Gastrocnemius medialis (tissue), 4 donors: ENCODE results near the gene TEX264. TPM values are rescaled to one million over a fixed set of nuclear protein-coding genes. Genes with fewer than 3 reads are reported as not detected.

ENCODE experiments used
- ATAC-seq, 2 donors: fragments of 150-250 bp; one replicate each; pipeline ENCODE4 v1.9.1; 2016
- DNase-seq, 2 donors: peaks; one replicate each; pipeline ENCODE4 v3.0.0-alpha.2; 2019
- H3K27ac ChIP-seq, 4 donors: fragments of 200-600 bp; sonication (generic); 1 replicate in 1 of 4; 2 replicates in 3 of 4; pipeline ENCODE4 v1.5.1; 2016 to 2018; ENCODE audit warnings: mild to moderate bottlenecking in 2 of 4, moderate library complexity in 1 of 4
- H3K27me3 ChIP-seq, 3 donors: fragments of 200-600 bp; sonication (generic) in 2 of 3; 1 replicate in 1 of 3; 2 replicates in 2 of 3; pipeline versions ENCODE4 v1.5.1 to v1.6.0; 2016 to 2019; ENCODE audit warnings: mild to moderate bottlenecking in 1 of 3, moderate library complexity in 1 of 3
- H3K36me3 ChIP-seq, 2 donors: fragments of 200-600 bp; sonication (generic) in 1 of 2; one replicate each; pipeline ENCODE4 v1.5.1; 2017 to 2018
- H3K4me1 ChIP-seq, 2 donors: fragments of 200-600 bp; sonication (generic) in 1 of 2; one replicate each; pipeline ENCODE4 v1.5.1; 2016 to 2017; ENCODE audit warnings: mild to moderate bottlenecking in 2 of 2
- H3K4me3 ChIP-seq, 4 donors: fragments of 200-600 bp; sonication (generic) in 3 of 4; 1 replicate in 1 of 4; 2 replicates in 3 of 4; pipeline ENCODE4 v1.5.1; 2016 to 2019; ENCODE audit warnings: mild to moderate bottlenecking in 2 of 4
- H3K9me3 ChIP-seq, 3 donors: fragments of 200-600 bp; sonication (generic) in 2 of 3; 1 replicate in 1 of 3; 2 replicates in 2 of 3; pipeline ENCODE4 v1.5.1; 2016 to 2019
- POLR2A ChIP-seq, 2 donors: fragments of 450-650 bp; IDR thresholded peaks; one replicate each; pipeline ENCODE4 v1.6.1; 2017; ENCODE audit warnings: antibody characterized with exemption in 2 of 2, mild to moderate bottlenecking in 2 of 2, moderate library complexity in 2 of 2
- in situ Hi-C, 4 donors: fragments of 200-750 bp; cut with MboI; loops; one replicate each; pipeline versions ENCODE4 v1.15.0 to v1.8.0; 2017; ENCODE audit warnings: low sequenced_read_pairs in 4 of 4
- intact Hi-C: fragments of 100-400 bp; cut with DNase I; formaldehyde crosslinking; loops from one replicate; pipeline ENCODE4 v1.15.1; 2023; ENCODE audit warnings: low total_unique reads
- total RNA-seq, 4 donors: library from RNA; depleted of rRNA; stranded (reverse); fragments of >200 nt; gene quantifications; one replicate each; pipeline versions ENCODE4 v1.1.0 to v1.2.3, GENCODE V29; 2016
- TF ChIP-seq, protein P1 (sequence below), 5 experiments: fragments of 450-650 bp in 3 of 5; fragments of 200-600 bp in 2 of 5; sonication (generic) in 2 of 5; IDR thresholded peaks in 4 of 5; conservative IDR thresholded peaks in 1 of 5; 1 replicate in 4 of 5; 2 replicates in 1 of 5; pipeline ENCODE4 v1.5.1; 2016 to 2019; ENCODE audit warnings: antibody characterized with exemption in 5 of 5, mild to moderate bottlenecking in 3 of 5, moderate library complexity in 3 of 5

TEX264 gene
- total RNA-seq, 4 donors from 2014 or later: 43.9 to 83.5 (median 54.3) TPM

DNA sequence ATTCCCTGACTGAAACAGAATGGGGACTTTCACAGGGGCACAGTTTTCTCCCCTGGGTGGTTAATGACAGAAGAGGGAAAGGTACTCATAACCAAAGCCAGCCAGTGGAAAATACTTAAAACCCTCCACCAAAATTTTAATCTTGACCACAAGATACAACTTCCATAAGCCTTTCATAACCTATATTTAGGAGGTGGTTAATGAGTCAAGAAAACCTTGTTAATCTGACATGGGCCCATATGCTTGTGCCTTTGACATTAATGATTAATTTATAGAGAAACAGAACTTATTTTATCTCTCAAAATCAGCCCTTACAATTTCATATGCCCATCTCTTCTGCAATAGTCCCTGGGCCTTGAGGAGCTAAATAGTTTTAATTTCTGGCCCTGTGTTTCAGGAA, 76.8 kb downstream of the TEX264 start:
- H3K36me3 ChIP-seq: no peaks in the 10 kb centered on the region
- no peaks in the 10 kb centered on the region for H3K9me3 ChIP-seq
- no peak overlapping the region for H3K4me3 ChIP-seq
- H3K27ac ChIP-seq: no peak overlapping the region
- no peaks in the 10 kb centered on the region for H3K27me3 ChIP-seq
- intact Hi-C loops: no loop called here
- in situ Hi-C loops: no loop called here
- H3K4me1 ChIP-seq: no peaks in the 10 kb centered on the region
- no peak for TF ChIP-seq POLR2A (IDR thresholded peaks at IDR 0.05)
- TF ChIP-seq, protein P1, sequence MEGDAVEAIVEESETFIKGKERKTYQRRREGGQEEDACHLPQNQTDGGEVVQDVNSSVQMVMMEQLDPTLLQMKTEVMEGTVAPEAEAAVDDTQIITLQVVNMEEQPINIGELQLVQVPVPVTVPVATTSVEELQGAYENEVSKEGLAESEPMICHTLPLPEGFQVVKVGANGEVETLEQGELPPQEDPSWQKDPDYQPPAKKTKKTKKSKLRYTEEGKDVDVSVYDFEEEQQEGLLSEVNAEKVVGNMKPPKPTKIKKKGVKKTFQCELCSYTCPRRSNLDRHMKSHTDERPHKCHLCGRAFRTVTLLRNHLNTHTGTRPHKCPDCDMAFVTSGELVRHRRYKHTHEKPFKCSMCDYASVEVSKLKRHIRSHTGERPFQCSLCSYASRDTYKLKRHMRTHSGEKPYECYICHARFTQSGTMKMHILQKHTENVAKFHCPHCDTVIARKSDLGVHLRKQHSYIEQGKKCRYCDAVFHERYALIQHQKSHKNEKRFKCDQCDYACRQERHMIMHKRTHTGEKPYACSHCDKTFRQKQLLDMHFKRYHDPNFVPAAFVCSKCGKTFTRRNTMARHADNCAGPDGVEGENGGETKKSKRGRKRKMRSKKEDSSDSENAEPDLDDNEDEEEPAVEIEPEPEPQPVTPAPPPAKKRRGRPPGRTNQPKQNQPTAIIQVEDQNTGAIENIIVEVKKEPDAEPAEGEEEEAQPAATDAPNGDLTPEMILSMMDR (IDR thresholded peaks at IDR 0.05 in 4 of 5, conservative IDR thresholded peaks at IDR 0.05 in 1 of 5): no peak
- no peak for ATAC-seq
- no peak for DNase-seq

DNA sequence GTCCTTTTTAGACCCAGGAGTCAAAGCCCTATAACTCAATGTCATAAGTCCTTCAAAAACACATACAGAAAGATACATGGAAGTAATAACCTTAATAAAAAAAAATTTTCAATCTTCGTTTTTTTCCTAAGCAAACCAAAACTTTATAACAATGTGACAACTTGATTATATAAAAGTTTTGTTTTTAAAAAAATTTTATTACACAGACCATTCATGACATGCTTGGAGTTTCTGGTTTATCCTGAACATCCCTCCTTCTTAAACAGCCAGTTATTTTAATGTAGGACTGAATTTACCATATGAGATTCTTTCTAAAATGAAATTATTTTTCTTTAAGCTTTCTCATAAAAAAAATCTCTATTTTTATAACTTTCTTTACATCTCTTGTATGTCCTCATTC, 77.3 kb downstream of the TEX264 start:
- ATAC-seq: no peak
- in situ Hi-C loops: no loop called here

DNA sequence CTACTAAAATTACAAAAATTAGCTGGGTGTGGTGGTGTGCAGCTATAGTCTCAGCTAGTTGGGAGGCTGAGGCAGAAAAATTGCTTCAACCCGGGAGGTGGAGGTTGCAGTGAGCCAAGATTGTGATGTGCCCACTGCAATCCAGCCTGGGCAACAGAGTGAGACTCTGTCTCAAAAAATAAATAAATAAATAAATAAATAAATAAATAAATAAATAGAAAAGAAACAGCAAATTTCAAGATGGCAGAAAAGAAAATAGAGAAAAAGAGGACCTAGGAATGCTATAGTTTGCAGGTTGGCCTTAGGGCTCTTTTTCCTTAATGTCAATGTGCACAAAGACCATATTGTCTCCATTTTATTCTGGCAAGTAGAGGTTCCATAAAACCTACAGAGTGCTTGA, 79.8 kb downstream of the TEX264 start:
- Histone ChIP-seq H3K4me3 (no peak overlapping the region), H3K27ac (no peak overlapping the region), H3K36me3 (no peaks in the 10 kb centered on the region), H3K4me1 (no peaks in the 10 kb centered on the region), H3K27me3 (no peaks in the 10 kb centered on the region), H3K9me3 (no peaks in the 10 kb centered on the region)
- in situ Hi-C loops (no loop called here), intact Hi-C loops (no loop called here)
- no peak for TF ChIP-seq POLR2A (IDR thresholded peaks at IDR 0.05)
- TF ChIP-seq, protein P1 (IDR thresholded peaks at IDR 0.05 in 4 of 5, conservative IDR thresholded peaks at IDR 0.05 in 1 of 5): no peak
- DNase-seq: no peak
- ATAC-seq: no peak

More for the DNA sequence above, 77.3 kb downstream of the TEX264 start:
- no peak overlapping the region for H3K4me3 ChIP-seq
- H3K4me1 ChIP-seq: no peaks in the 10 kb centered on the region
- intact Hi-C loops: no loop called here
- H3K36me3 ChIP-seq: no peaks in the 10 kb centered on the region
- no peaks in the 10 kb centered on the region for H3K9me3 ChIP-seq
- H3K27me3 ChIP-seq: no peaks in the 10 kb centered on the region
- DNase-seq: no peak
- H3K27ac ChIP-seq: no peak overlapping the region
- TF ChIP-seq, protein P1 (IDR thresholded peaks at IDR 0.05 in 4 of 5, conservative IDR thresholded peaks at IDR 0.05 in 1 of 5): no peak
- no peak for TF ChIP-seq POLR2A (IDR thresholded peaks at IDR 0.05)

DNA sequence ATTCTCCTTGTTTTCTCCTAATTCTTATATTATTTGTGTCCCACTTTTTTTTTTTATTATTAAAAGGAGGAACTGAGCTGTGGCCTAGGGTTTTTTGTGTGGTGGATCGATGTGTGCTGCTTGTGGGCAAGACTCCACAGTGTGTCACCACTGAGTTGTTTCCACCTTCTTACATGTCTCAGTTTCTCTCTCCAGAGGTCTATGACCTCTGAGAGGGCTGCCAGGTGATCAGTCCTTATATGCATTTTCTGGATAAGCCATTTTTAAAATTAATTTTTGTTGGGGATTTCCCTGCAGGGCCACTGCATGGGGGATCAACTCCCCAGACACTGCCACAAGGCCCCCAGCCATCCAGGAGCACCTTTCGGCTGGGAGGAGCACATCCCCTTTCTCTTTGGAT, 80.2 kb downstream of the TEX264 start:
- in situ Hi-C loops: no loop called here
- intact Hi-C loops: no loop called here
- no peaks in the 10 kb centered on the region for H3K4me1 ChIP-seq
- no peaks in the 10 kb centered on the region for H3K9me3 ChIP-seq
- no peak overlapping the region for H3K4me3 ChIP-seq
- ATAC-seq: no peak
- H3K27me3 ChIP-seq: no peaks in the 10 kb centered on the region
- H3K36me3 ChIP-seq: no peaks in the 10 kb centered on the region
- no peak for TF ChIP-seq POLR2A (IDR thresholded peaks at IDR 0.05)
- TF ChIP-seq, protein P1 (IDR thresholded peaks at IDR 0.05 in 4 of 5, conservative IDR thresholded peaks at IDR 0.05 in 1 of 5): no peak
- no peak for DNase-seq
- no peak overlapping the region for H3K27ac ChIP-seq

Other genes starting within 250 kb of the TEX264 start
- gene DCAF1, start 171.2 kb upstream of the TEX264 start, total RNA-seq: 10 to 100 TPM; 23.0 to 28.9 (median 26.7) TPM
- 10 to 100 TPM in 3 of 4 donors, 1 to 10 TPM in 1; 8.8 to 11.2 (median 10.4) TPM for gene RAD54L2, start 132.5 kb upstream of the TEX264 start, total RNA-seq
- under 1 TPM in 2 of 4 donors, not detected in 2; 0.18 to 0.20 TPM for gene GRM2, start 35.8 kb downstream of the TEX264 start, total RNA-seq
- not detected for gene IQCF6, start 108.0 kb downstream of the TEX264 start, total RNA-seq
- not detected for gene IQCF2, start 190.4 kb downstream of the TEX264 start, total RNA-seq
- gene IQCF5, start 204.3 kb downstream of the TEX264 start, total RNA-seq: not detected
- not detected for gene IQCF1, start 232.1 kb downstream of the TEX264 start, total RNA-seq